ACC112 (cell line): ENCODE data around the gene HTT.
"Not testable (repeated sequence)": the region's sequence is repeated elsewhere in the genome, so short reads cannot be mapped to it uniquely, and the experiment has no call there.

Experiments
- H2AFZ ChIP-seq: fragments of 200-600 bp; sonication (generic); one replicate; pipeline ENCODE4 v1.6.0; 2017; ENCODE audit warnings: antibody characterized with exemption, low read length; ENCODE audit not compliant: unreplicated experiment
- H3K27ac ChIP-seq: fragments of 200-600 bp; sonication (generic); 2 replicates; pipeline ENCODE4 v1.5.1; 2014; ENCODE audit warnings: low read depth, mild to moderate bottlenecking, antibody characterized with exemption, low read length, moderate library complexity
- H3K27me3 ChIP-seq: fragments of 200-600 bp; sonication (generic); 2 replicates; pipeline ENCODE4 v1.6.1; 2014; ENCODE audit warnings: mild to moderate bottlenecking, antibody characterized with exemption, low read length, moderate library complexity, mixed read lengths; ENCODE audit not compliant: insufficient read depth
- H3K36me3 ChIP-seq: fragments of 200-600 bp; sonication (generic); 2 replicates; pipeline ENCODE4 v1.6.1; 2016; ENCODE audit warnings: mild to moderate bottlenecking, antibody characterized with exemption, low read length, moderate library complexity, mixed read lengths; ENCODE audit not compliant: insufficient read depth
- H3K4me1 ChIP-seq: fragments of 200-600 bp; sonication (generic); one replicate; pipeline ENCODE4 v1.6.1; 2016; ENCODE audit warnings: low read length, mixed read lengths; ENCODE audit not compliant: insufficient read depth, unreplicated experiment, control insufficient read depth
- H3K4me3 ChIP-seq: fragments of 200-600 bp; sonication (generic); 2 replicates; pipeline ENCODE4 v1.5.1; 2014; ENCODE audit warnings: mild to moderate bottlenecking, low read depth, low read length
- H3K79me2 ChIP-seq: fragments of 200-600 bp; sonication (generic); one replicate; pipeline ENCODE4 v1.6.0; 2016; ENCODE audit warnings: low read length; ENCODE audit not compliant: control insufficient read depth, unreplicated experiment, insufficient read depth

The HTT gene

DNA sequence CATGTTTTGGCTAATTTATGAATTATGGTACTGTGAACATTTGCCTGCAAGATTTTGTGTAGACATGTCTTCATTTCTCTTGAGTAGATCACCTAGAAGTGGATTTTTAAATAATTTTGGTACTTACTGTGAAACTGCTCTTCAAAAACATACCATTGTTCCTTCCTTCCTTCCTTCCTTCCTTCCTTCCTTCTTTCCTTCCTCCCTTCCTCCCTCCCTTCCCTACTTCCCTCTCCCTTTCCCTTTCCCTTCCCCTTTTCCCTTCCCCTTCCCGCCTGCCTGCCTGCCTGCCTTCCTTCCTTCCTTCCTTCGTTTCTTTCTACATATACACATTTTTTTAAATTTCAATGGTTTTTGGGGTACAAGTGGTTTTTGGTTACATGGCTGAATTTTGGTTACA, 63.4 kb downstream of the HTT start:
- Histone ChIP-seq H2AFZ (no peak overlapping the region), H3K27me3 (no peaks in the 10 kb centered on the region), H3K79me2 (no peaks in the 10 kb centered on the region), H3K36me3 (peaks cover 7% of the 10 kb centered on the region; the same call in 1 of the 2 replicates), H3K4me1 (no peaks in the 10 kb centered on the region), H3K27ac (no peak overlapping the region), H3K4me3 (no peak overlapping the region)

DNA sequence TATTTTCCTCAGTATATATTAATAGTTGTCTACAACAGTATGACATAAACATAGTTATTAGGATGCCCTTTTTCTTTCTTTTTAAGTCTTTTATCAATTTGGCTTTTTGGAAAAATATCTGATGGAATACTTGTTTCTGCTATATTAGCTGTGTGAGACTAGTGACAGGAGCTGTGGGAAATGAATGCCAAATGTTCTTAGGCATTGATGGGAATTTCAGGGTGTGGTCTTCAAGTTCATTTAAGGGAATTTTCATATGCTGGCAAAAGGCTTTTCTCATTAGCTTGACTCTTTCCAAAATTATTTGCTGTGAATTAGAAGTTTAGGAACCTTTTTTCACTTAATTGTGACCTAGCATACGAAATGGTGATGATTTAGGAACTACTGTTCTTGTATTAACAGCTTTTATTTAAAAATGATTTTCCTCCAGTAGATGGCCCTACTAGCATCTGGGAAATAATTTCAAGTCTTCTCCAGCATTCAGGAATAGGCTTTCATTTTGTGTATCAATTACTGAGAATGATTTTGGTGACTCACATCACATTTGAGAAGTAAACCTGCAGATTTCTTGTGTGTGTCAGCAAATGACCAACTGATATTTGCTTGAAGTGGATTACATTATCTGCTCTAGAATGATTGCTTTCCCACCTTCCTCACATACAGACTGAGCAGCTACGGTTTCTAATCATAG, 70.9 kb downstream of the HTT start:
- no peaks in the 10 kb centered on the region for H3K27me3 ChIP-seq
- H2AFZ ChIP-seq, result no peak overlapping the region
- H3K4me3 ChIP-seq, result no peak overlapping the region
- H3K79me2 ChIP-seq, result no peaks in the 10 kb centered on the region
- no peak overlapping the region for H3K27ac ChIP-seq
- H3K4me1 ChIP-seq, result no peaks in the 10 kb centered on the region
- peaks cover 18% of the 10 kb centered on the region for H3K36me3 ChIP-seq

DNA sequence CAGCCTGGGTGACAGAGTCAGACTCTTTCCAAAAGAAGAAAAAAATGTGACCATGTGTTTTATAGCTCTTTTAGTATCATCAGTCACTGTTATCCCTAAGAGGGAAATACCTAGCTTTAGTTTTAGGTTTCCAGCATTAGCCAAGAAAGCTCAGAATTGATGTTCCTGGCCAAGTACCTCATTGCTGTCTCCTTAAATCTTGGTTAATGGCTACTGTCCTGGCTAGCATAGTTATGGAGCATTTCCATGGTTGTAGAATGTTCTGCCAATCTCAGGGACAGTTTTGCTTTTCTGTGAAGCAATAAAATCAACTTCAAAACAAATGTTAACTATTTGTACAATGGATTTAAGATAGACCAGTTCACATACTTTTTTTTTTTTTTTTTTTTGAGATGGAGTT, 74.4 kb downstream of the HTT start:
- H3K4me3 ChIP-seq, result no peak overlapping the region
- peaks cover 18% of the 10 kb centered on the region; the same call in 1 of the 2 replicates for H3K36me3 ChIP-seq
- no peaks in the 10 kb centered on the region for H3K27me3 ChIP-seq
- H3K4me1 ChIP-seq, result no peaks in the 10 kb centered on the region
- H3K79me2 ChIP-seq, result no peaks in the 10 kb centered on the region
- H3K27ac ChIP-seq, result no peak overlapping the region
- no peak overlapping the region for H2AFZ ChIP-seq

DNA sequence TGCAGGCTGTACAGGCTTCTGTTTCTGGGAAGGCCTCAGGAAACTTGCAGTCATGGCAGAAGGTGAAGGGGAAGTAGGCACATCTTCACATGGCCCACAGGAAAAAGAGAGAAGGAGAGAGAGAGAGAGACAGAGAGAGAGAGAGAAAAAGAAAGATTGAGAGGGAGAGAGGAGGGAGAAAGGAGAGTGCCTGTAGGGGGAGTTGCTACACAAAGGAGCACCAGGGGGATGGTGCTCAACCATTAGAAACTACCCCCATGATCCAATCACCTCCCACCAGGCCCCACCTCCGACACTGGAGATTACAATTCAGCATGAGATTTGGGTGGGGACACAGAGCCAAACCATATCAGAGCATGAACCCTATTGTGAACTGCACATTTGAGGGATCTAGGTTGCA, 76.8 kb downstream of the HTT start:
- not testable (repeated sequence) for H2AFZ ChIP-seq, H3K4me3 ChIP-seq
- peaks cover 22% of the 10 kb centered on the region for H3K36me3 ChIP-seq

DNA sequence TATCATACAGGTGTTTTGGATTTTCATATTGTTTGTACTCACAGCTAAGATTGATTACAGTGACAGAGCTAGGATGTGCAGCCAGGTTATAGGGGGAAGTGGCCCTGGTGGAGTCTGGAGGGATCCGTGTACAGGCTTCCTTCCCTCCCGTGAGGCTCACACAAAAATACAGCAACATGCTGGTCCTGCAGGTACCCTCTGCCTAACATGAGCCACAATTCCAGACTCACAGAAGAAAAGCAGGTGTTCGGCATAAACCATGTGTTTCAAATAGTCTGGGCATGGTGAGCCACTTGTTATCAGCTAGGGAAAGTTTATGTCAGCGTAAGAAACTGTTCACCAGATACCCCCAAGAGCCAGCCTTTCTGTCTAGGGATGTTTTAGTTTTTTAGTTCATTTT, 82.9 kb downstream of the HTT start:
- H3K27ac ChIP-seq, result no peak overlapping the region
- H3K36me3 ChIP-seq, result peaks cover 28% of the 10 kb centered on the region
- no peaks in the 10 kb centered on the region for H3K27me3 ChIP-seq
- H3K4me3 ChIP-seq, result no peak overlapping the region
- H3K4me1 ChIP-seq, result no peaks in the 10 kb centered on the region
- no peaks in the 10 kb centered on the region for H3K79me2 ChIP-seq
- H2AFZ ChIP-seq, result no peak overlapping the region

More for the DNA sequence above, 76.8 kb downstream of the HTT start:
- H3K27me3 ChIP-seq, H3K79me2 ChIP-seq, H3K27ac ChIP-seq, H3K4me1 ChIP-seq: not testable (repeated sequence)

DNA sequence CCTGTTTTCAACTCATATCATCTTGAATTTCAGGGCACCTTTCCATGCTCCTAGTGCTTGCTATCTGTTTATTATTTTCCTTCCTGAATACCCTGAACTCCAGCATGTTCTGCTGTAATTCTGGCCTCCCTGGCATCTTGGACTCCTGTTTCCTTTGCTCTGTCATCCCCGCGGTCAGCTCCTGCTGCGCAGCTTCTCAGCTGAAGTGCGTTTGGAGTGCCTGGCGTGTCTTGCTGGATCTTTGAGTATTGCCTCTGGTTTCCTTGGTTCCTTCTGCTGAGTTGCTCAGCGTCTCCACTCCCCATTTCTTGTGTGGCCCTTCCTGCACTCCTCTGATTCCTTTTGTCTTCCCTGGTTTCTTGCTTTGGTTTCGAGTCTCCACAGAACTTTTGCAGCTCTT, 84.4 kb downstream of the HTT start:
- Histone ChIP-seq H3K36me3 (peaks cover 27% of the 10 kb centered on the region), H3K4me3 (no peak overlapping the region), H3K27me3 (no peaks in the 10 kb centered on the region), H2AFZ (no peak overlapping the region), H3K27ac (no peak overlapping the region), H3K79me2 (no peaks in the 10 kb centered on the region), H3K4me1 (no peaks in the 10 kb centered on the region)

DNA sequence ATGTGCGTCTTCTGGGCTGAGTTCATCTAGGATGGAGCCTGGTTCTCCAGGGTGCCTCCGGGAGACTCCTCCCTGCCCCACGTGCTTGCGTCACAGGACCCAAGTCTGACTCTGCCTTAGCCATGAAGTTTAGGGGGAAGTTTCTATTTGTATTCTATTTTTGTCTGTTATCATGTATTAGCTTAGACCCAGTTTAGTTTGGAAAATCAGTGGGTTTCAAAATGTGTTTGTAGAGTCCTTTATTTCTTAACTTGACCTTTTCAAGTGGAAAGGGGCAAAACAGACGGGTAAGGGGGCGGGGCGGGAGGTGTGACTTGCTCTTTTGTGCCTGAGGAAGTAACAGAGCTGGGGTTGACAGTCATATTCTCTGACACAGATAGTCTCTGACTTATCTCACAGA, 86.0 kb downstream of the HTT start:
- Histone ChIP-seq H3K79me2 (no peaks in the 10 kb centered on the region), H2AFZ (no peak overlapping the region), H3K27ac (no peak overlapping the region), H3K36me3 (peaks cover 22% of the 10 kb centered on the region), H3K4me3 (no peak overlapping the region), H3K4me1 (no peaks in the 10 kb centered on the region), H3K27me3 (no peaks in the 10 kb centered on the region)

DNA sequence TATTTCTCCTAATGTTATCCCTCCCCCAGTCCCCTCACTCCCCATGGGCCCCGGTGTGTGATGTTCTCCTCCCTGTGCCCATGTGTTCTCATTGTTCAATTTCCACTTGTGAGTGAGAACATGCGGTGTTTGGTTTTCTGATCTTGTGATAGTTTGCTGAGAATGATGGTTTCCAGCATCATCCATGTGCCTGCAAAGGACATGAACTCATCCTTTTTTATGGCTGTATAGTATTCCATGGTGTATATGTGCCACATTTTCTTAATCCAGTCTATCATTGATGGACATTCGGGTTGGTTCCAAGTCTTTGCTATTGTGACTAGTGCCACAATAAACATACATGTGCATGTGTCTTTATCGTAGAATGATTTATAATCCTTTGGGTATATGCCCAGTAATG, 86.6 kb downstream of the HTT start:
- not testable (repeated sequence) for H3K79me2 ChIP-seq, H3K4me1 ChIP-seq, H3K27me3 ChIP-seq, H2AFZ ChIP-seq, H3K27ac ChIP-seq, H3K4me3 ChIP-seq
- peaks cover 22% of the 10 kb centered on the region for H3K36me3 ChIP-seq

DNA sequence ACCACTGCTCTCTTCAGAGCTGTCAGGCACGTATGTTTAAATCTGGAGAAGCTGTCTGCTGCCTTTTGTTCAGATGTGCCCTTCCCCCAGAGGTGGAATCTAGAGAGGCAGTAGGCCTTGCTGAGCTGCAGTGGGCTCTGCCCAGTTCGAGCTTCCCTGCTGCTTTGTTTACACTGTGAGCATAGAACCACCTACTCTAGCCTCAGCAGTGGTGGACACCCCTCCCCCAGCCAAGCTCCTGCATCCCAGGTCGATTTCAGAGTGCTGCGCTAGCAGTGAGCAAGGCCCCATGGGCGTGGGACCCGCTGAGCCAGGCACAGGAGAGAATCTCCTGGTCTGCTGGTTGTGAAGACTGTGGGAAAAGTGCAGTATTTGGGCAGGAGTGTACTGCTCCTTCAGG, 92.0 kb downstream of the HTT start:
- peaks cover 18% of the 10 kb centered on the region; the same call in 1 of the 2 replicates for H3K36me3 ChIP-seq
- not testable (repeated sequence) for H2AFZ ChIP-seq, H3K4me1 ChIP-seq, H3K27ac ChIP-seq, H3K4me3 ChIP-seq, H3K79me2 ChIP-seq, H3K27me3 ChIP-seq

DNA sequence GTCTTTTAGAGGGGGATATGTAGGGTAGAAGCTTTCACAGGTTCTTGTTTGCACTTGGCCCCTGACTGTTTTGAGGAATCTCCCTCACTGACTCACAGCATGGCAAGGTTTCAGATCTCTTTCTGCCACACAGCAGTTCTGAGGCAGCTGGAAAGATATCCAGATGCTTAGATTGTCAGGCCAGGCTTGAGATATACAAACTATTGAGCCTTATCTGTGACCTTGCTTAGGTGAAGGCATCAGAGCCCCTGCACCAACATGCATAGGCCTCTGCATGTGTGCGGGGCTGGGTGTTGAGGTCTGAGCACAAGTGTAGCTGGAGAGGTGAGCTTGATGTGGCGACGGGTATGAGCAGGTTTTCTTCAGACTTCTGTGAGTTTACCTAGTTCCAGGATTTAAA, 93.5 kb downstream of the HTT start:
- H3K27ac ChIP-seq, result no peak overlapping the region
- no peaks in the 10 kb centered on the region for H3K27me3 ChIP-seq
- H3K4me3 ChIP-seq, result no peak overlapping the region
- H2AFZ ChIP-seq, result no peak overlapping the region
- H3K36me3 ChIP-seq, result peaks cover 19% of the 10 kb centered on the region
- peaks cover 2% of the 10 kb centered on the region for H3K4me1 ChIP-seq
- peaks cover 4% of the 10 kb centered on the region for H3K79me2 ChIP-seq

DNA sequence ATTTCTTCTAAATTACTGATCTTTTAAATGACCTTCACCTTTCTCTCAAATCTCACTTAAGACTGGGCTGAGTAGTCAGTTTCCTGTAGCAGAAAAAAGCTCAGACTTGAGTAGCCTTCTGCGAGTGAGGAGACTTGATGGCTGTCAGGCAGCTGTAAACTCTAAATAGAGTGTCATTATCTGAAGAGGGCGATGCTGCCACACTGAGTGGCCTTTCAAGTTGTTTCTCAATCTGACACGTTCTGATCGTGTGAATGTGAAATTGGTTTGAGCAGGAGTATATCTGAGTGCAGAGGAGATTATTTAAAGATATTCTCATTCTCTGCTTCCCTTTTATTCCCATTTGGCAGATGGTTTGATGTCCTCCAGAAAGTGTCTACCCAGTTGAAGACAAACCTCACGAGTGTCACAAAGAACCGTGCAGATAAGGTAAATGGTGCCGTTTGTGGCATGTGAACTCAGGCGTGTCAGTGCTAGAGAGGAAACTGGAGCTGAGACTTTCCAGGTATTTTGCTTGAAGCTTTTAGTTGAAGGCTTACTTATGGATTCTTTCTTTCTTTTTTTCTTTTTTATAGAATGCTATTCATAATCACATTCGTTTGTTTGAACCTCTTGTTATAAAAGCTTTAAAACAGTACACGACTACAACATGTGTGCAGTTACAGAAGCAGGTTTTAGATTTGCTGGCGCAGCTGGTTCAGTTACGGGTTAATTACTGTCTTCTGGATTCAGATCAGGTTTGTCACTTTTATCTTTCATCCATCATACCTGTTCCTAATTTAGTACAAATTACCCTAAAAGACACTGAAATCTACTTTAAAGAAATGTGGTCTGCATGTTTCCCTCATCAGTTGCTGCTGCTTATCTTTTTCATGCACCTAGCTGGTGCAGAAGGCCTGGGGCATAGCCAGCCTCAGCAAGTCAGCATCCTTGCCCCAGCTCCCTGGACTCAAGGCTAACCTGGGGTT, 100.2 kb downstream of the HTT start:
- Histone ChIP-seq H2AFZ (no peak overlapping the region), H3K79me2 (no peaks in the 10 kb centered on the region), H3K4me3 (no peak overlapping the region), H3K36me3 (peaks cover 25% of the 10 kb centered on the region), H3K4me1 (no peaks in the 10 kb centered on the region), H3K27ac (no peak overlapping the region), H3K27me3 (no peaks in the 10 kb centered on the region)
